GM19324 (cell line): ENCODE data around the gene PIGS.

Experiments used
- ATAC-seq: cut with Tn5 transposase; IDR thresholded peaks from one replicate; pipeline ENCODE4 v1.9.1; 2021; ENCODE audit warnings: mild to moderate bottlenecking, moderate library complexity; ENCODE audit not compliant: unreplicated experiment, low FRiP score

The PIGS gene

DNA sequence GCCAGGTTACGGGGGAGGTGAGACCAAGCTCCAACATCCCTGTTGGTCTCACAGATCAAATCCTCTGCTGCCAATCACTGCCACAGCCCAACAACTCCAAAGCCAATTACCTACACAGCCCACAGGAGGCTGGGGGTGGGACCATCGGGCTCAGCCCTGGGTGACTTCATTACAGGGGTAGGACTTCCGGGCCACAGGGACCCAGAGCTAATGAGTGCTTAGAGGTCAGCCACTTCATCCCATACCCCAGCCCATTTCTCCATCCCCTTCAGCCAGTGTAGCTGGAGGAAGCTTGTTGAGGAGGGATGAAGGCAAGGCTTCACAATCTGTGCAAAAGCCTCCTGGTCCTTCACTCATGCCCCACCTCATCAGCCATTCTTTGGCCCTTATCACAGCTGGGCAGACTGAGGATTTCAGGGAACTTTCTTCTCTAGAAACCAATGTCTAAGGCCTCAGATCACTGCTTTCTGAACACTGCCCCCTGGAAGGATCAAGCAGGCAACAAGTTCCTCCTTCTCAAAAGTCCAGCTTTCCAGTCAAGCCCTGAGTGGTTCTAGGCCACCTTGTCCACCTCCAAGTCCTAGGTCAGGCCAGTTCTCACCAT, 59.4 kb downstream of the PIGS start:
- ATAC-seq = no peak

DNA sequence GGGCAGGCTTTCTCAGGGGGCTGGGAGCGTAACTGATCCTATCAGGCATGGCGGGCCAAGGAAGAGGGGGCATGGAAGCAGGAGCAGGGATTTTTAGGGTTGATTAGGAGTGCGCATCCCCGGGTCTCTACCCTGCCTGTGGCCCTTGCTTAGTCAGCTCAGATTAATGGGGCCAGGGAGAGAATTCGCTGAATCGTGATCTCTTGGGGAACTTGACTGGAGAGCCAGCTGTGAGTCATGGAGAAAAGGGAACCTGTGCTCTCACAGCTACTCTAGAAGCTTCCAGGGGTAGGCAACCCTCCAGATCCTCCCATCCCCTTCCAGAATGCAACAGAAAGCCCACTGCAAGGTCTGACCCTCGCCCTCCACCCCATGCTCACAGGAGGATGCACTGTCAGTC, 61.5 kb downstream of the PIGS start:
- no peak for ATAC-seq

DNA sequence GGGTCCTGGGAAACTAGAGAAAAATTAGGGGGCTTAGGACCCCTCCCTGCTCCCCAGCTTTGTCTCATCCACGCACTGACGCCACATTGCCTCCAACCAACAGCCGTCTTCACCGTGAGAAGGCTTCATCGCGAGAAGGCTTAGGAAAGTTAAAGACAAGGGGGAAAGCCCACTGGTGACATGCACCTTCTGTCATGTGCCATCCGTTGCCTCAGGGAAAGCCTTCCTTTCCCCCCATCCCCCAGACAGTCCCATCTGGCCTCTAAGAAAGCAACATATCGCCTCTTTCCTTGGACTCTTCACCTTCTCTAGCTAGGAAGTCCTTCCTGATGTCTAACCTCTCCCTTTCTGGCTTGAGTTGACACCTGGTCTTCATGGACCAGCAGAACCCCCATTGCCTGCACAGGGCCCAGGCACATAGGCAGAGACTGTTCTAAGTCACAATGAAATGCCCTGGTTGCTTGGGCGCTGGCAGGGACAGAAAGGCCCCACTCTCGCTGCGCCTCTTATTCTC, 63.1 kb downstream of the PIGS start:
- no peak for ATAC-seq

DNA sequence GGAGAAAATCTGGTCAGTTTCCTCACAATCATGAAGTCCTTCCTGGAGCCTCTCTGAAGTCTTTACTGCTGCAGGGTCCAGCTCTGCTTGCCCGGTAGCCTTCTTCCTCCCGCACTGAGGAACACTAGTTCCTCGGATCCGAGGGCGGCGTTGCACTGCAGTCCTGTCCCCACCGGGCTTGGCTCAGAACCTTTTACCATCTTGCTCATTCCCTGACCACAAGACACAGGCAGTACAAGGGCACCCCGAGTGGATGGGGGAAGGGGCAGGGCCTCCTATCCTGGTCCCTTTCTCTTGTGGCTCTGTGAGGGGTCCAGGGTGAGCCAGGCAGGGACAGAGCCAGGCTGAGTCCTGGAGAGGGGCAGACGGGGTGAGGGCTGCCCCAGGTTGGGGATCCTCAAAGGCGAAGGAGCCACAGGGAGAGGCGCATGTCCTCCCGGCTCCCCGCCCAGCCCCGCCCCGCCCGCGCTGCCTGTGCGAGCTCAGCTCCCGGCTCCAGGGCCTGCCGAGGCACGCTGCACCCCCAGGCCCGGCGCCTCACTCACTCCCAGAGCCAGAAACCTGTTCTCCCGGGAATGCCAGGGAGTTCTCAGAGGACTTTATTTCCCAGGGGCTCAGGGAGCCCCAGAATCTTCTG, 63.6 kb downstream of the PIGS start:
- no peak for ATAC-seq

DNA sequence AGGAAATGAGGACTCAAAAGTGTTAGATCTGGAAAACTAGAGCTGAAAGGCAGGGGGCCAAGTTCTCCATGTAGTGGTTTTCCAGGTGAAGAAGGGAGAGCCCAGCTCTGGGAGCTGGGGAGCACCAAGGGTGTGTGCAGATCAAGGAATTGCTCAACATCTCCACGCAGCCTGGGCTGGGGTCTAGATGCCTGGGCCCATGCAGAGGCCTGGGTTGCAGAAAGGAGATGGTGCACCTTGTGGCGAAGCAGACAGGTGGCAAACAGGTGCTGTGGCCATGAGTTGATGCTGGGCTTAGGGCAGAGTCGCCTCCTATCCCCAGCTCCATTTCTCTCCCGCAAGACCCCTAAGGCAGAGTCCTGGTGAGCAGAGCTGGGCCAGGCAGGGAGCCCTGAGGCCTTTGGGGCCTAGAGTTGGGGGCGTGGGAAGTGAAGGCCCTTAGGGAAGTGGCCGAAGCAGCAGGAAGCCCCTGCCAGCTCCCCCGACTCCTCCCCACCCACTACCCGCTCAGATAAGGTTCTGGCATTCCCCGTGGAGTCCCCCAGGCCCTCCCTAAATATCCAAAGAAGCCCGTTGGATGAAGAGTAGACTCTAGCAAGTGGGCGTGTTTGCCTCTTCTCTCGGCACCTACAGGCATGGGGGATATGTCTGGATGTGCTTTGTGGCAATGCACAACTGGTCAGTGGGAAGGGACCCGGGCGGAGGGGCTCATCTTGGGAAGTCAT, 64.4 kb downstream of the PIGS start:
- no peak for ATAC-seq

DNA sequence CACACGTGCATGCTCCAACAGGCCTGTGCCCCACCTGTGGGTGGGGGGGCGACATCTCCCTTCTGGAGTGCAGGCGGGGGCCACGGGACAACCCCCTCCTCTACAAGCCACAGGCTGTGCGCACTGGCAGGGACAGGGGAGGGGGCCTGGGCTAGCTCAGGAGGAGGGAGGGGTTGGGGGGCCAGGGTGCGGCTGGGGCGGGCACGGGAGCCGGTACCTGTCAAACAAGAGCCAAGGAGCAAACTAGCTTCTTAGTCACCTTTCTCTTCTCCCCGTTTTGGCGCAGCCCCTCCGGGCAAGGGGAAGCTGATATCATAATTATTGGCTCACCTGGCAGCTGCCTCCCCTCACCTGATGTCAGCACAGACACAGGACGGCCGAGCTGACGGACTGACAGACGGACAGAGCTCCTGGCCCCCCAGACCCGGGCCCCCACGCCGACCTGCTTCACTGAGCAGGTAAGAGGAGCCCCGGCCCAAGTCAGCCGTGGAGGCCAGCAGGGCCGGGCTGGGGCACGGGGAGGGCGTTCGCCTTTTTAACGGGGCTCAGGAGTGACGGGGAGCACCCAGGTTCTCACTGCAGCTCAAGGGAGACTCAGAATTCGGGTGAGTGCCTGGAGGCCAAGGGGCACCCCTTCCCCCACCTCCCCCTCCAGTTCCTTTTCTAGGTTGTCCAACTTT, 65.2 kb downstream of the PIGS start, which contains the start of gene FOXN1:
FOXN1 (plus strand) TSS at position 363 of the 680 bp plus-strand sequence. CDS start 17,622 bp downstream, outside the sequence.
- ATAC-seq = no peak

DNA sequence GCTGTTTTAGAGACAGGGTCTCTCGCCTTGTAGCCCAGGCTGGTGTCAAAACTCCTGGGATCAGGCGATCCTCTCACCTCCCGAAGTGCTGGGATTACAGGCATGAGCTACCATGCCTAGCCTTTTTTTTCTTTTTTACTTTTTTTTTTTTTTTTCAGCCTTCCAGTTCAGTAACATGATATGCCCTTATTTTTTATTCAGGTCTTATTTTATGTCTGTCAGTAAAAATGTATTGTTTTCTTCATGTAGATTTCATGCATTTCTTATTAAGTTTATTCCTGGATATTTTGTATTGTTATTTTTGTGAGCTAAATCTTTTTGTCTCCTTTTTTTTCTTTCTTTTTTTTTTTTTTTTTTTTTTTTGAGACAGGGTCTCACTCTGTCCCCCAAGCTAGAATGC, 67.9 kb downstream of the PIGS start:
- ATAC-seq = no peak
